Measurements from ENCODE around the gene BSG. TPM values are rescaled to one million over a fixed set of nuclear protein-coding genes. Genes with fewer than 3 reads are reported as not detected.
"Not testable (repeated sequence)": the region's sequence is repeated elsewhere in the genome, so short reads cannot be mapped to it uniquely, and the experiment has no call there.

BSG gene
- total RNA-seq, 1 experiment from 2014 or later, result 618 TPM

DNA sequence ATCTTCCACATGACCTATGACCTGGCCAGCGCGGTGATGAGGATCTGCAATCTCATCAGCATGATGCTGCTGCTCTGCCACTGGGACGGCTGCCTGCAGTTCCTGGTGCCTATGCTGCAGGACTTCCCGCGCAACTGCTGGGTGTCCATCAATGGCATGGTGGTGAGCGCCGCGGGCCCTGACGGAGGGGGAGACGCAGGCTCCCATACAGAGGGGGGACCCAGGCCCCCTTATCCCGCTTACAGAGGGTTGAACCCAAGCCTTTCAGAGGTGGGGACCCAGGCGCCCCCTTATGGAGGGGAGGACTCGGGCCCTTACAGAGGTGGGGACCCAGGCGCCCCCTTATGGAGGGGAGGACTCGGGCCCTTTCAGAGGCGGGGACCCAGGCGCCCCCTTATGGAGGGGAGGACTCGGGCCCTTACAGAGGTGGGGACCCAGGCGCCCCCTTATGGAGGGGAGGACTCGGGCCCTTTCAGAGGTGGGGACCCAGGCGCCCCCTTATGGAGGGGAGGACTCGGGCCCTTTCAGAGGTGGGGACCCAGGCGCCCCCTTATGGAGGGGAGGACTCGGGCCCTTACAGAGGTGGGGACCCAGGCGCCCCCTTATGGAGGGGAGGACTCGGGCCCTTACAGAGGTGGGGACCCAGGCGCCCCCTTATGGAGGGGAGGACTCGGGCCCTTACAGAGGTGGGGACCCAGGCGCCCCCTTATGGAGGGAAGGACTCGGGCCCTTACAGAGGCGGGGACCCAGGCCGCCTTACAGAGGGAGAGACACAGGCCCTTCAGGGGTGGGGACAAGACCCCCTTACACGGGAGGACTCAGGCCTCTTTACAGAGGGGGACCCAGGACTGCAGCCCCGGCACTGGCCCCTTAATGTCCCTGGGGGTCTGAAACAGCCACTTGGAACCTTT is 32.9 kb downstream of the BSG start:
- DNase-seq, result peak; percentile 43 to 63
- H3K4me3 Mint-ChIP-seq (ENCODE audit: unreplicated experiment); H3K36me3 ChIP-seq (ENCODE audit: control insufficient read depth, insufficient read depth, low read length); H3K27me3 Mint-ChIP-seq (ENCODE audit: insufficient read depth, unreplicated experiment); H3K4me3 ChIP-seq (ENCODE audit: low read depth, low read length); H3K27ac Mint-ChIP-seq (ENCODE audit: unreplicated experiment); POLR2A ChIA-PET; H3K27me3 ChIP-seq (replicated peaks; ENCODE audit: control insufficient read depth, insufficient read depth, low read length); CTCF ChIA-PET; BruUV-seq (replicated peaks); H3K36me3 Mint-ChIP-seq (ENCODE audit: insufficient read depth, unreplicated experiment); H3K9me3 ChIP-seq; H3K9me3 Mint-ChIP-seq (ENCODE audit: unreplicated experiment); intact Hi-C loops (cut with micrococcal nuclease; ENCODE audit: unreplicated experiment); H3K4me1 Mint-ChIP-seq (ENCODE audit: low read depth, unreplicated experiment); H3K4me1 ChIP-seq: not testable (repeated sequence)
- TF ChIP-seq, protein P1, sequence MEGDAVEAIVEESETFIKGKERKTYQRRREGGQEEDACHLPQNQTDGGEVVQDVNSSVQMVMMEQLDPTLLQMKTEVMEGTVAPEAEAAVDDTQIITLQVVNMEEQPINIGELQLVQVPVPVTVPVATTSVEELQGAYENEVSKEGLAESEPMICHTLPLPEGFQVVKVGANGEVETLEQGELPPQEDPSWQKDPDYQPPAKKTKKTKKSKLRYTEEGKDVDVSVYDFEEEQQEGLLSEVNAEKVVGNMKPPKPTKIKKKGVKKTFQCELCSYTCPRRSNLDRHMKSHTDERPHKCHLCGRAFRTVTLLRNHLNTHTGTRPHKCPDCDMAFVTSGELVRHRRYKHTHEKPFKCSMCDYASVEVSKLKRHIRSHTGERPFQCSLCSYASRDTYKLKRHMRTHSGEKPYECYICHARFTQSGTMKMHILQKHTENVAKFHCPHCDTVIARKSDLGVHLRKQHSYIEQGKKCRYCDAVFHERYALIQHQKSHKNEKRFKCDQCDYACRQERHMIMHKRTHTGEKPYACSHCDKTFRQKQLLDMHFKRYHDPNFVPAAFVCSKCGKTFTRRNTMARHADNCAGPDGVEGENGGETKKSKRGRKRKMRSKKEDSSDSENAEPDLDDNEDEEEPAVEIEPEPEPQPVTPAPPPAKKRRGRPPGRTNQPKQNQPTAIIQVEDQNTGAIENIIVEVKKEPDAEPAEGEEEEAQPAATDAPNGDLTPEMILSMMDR (IDR thresholded peaks at IDR 0.05; ENCODE audit: insufficient read depth in 1 of 2, low read depth in 1 of 2, low read length in 1 of 2, severe bottlenecking in 1 of 2, unreplicated experiment in 1 of 2), result peak in 1 of 2 experiments; percentile 30

DNA sequence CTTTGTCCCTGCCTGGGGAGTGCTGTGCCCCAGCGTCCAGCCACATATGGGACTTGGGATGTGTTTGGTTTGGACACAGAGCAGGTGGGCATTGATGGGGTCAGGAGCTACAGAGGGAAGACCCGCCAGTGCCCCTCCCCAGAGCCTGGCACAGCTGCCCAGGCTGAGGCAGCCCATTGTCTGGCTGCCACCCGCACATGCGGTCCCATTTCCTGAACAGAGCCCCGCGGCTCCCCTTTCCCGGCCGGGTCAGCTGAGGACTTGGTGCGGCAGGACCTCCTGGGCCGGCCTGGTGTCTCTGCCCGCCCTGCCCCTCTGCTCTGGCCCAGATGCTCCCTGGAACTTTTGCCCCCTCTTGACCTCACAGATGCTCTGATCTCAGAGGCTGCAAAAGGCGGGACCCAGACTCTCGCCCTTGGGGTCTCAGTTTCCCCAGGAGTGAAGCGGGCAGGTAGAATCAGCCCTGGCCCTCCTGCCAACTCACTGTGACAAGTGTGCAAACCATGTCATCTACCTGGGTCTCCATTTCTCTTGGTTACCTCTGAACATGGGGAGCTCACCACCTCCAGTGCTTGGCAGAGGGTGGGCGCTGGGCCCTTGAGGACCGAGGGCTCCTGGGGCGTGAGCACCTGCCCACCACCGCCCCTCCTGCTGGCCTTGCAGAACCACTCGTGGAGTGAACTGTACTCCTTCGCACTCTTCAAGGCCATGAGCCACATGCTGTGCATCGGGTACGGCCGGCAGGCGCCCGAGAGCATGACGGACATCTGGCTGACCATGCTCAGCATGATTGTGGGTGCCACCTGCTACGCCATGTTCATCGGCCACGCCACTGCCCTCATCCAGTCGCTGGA is 35.1 kb downstream of the BSG start:
- H3K4me3 ChIP-seq (ENCODE audit: low read depth, low read length), result no peak overlapping the region
- H3K4me1 ChIP-seq, result no peaks in the 10 kb centered on the region
- intact Hi-C loops (cut with micrococcal nuclease; ENCODE audit: unreplicated experiment), result no loop called here
- no peaks in the 10 kb centered on the region for H3K27me3 Mint-ChIP-seq (ENCODE audit: insufficient read depth, unreplicated experiment)
- TF ChIP-seq, protein P1 (IDR thresholded peaks at IDR 0.05; ENCODE audit: insufficient read depth in 1 of 2, low read depth in 1 of 2, low read length in 1 of 2, severe bottlenecking in 1 of 2, unreplicated experiment in 1 of 2), result no peak
- H3K36me3 ChIP-seq (ENCODE audit: control insufficient read depth, insufficient read depth, low read length), result no peaks in the 10 kb centered on the region
- no TSS peak for BruUV-seq (replicated peaks)
- DNase-seq, result no peak
- ChIA-PET POLR2A (no interaction called here), CTCF (interaction anchor here (1.1 kb wide), 1 partner anchor 295 kb away, joined by 3 read pairs; no protein-coding TSS in a partner anchor)
- no peak overlapping the region for H3K27ac Mint-ChIP-seq (ENCODE audit: unreplicated experiment)
- H3K36me3 Mint-ChIP-seq (ENCODE audit: insufficient read depth, unreplicated experiment), result no peaks in the 10 kb centered on the region
- no peaks in the 10 kb centered on the region for H3K27me3 ChIP-seq (replicated peaks; ENCODE audit: control insufficient read depth, insufficient read depth, low read length)
- H3K4me1 Mint-ChIP-seq (ENCODE audit: low read depth, unreplicated experiment), result no peaks in the 10 kb centered on the region
- no peaks in the 10 kb centered on the region for H3K9me3 ChIP-seq
- no peaks in the 10 kb centered on the region for H3K9me3 Mint-ChIP-seq (ENCODE audit: unreplicated experiment)
- no peak overlapping the region for H3K4me3 Mint-ChIP-seq (ENCODE audit: unreplicated experiment)

DNA sequence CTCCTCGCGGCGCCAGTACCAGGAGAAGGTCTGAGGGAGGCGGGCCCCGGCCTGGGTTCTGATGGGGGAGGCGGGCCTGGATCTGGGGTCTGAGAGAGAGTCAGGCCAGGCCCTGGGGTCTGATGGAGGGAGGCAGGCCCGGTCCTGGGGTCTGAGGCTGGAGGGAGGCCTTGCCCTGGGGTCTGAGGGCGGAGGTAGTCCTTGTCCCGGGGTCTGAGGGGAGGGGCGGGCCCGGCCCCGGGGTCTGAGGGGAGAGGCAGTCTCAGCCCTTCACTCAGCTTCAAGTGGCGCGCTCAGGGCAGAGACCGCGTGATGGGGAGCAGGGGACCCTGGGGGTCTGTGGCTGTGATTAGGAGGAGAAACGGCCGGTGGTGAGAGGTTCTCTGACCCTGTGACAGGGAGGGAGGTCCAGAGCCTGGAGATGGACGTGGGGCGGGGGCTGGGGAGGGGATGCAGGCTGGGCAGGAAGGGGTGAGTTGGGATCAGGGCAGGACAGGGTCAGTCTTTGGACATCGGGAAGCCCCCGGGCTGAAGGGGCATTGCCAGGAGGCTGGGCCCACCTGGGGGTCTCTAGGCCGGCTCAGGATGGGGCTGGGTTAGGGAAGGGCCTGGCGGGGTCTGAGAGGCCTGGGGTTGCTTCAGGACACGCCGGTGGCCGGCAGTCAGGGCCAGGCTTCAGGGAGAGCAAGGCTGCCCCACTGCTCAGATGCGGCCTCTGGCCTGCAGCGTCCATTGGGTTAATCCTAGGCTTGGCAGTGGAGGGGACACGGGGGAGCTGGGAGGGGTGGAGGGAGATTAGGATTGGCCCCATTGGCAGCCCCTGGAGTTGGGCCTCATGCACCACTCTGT is 36.0 kb downstream of the BSG start:
- Mint-ChIP-seq H3K36me3 (ENCODE audit: insufficient read depth, unreplicated experiment) (peaks cover 7% of the 10 kb centered on the region), H3K9me3 (ENCODE audit: unreplicated experiment) (no peaks in the 10 kb centered on the region), H3K4me1 (ENCODE audit: low read depth, unreplicated experiment) (no peaks in the 10 kb centered on the region), H3K4me3 (ENCODE audit: unreplicated experiment) (no peak overlapping the region), H3K27me3 (ENCODE audit: insufficient read depth, unreplicated experiment) (no peaks in the 10 kb centered on the region), H3K27ac (ENCODE audit: unreplicated experiment) (no peak overlapping the region)
- no peak for DNase-seq
- Histone ChIP-seq H3K27me3 (replicated peaks; ENCODE audit: control insufficient read depth, insufficient read depth, low read length) (no peaks in the 10 kb centered on the region), H3K4me3 (ENCODE audit: low read depth, low read length) (no peak overlapping the region), H3K9me3 (no peaks in the 10 kb centered on the region), H3K4me1 (no peaks in the 10 kb centered on the region), H3K36me3 (ENCODE audit: control insufficient read depth, insufficient read depth, low read length) (no peaks in the 10 kb centered on the region)
- intact Hi-C loops (cut with micrococcal nuclease; ENCODE audit: unreplicated experiment), result no loop called here
- no TSS peak for BruUV-seq (replicated peaks)
- POLR2A ChIA-PET, result no interaction called here
- CTCF ChIA-PET, result no interaction called here
- TF ChIP-seq, protein P1 (IDR thresholded peaks at IDR 0.05; ENCODE audit: insufficient read depth in 1 of 2, low read depth in 1 of 2, low read length in 1 of 2, severe bottlenecking in 1 of 2, unreplicated experiment in 1 of 2), result no peak

All from Caco-2 (cell line).